Activated CD8-positive, alpha-beta memory T cell treated with anti-CD3 and anti-CD28 coated beads for 36 hours (primary cell): ENCODE measurements around the gene KPTN. TPM values are rescaled to one million over a fixed set of nuclear protein-coding genes. Genes with fewer than 3 reads are reported as not detected.

Source experiments
- CTCF ChIA-PET: fragments of 350-600 bp; sonication (Branson Sonifier 250); formaldehyde crosslinking; loops from one replicate; lab custom pipeline; 2021; ENCODE audit warnings: antibody characterized with exemption; lab: Charles Lee
- POLR2A ChIA-PET: fragments of 350-600 bp; sonication (Branson Sonifier 250); formaldehyde crosslinking; loops from one replicate; lab custom pipeline; 2021; ENCODE audit warnings: antibody characterized with exemption; lab: Charles Lee
- total RNA-seq, 2 experiments: library from RNA; stranded (reverse); gene quantifications; one replicate each; pipeline ENCODE4 v1.2.3, GENCODE V29; 2021

The KPTN gene
- total RNA-seq, 2 experiments from 2014 or later = 9.5 to 10.4 TPM

GRCh38 chr19:47450478-47450877, 33.5 kb downstream of the KPTN start:
- CTCF ChIA-PET = interaction anchor here (0.6 to 0.7 kb wide), 2 partner anchors 17 to 257 kb away, joined by 3 to 5 read pairs; no protein-coding TSS in a partner anchor
- POLR2A ChIA-PET = no interaction called here

- POLR2A ChIA-PET = no interaction called here
- CTCF ChIA-PET = interaction anchor here (1.2 kb wide), 1 partner anchor 135 kb away, joined by 3 read pairs; no protein-coding TSS in a partner anchor
Observed at GRCh38 chr19:47448360-47448727, 35.7 kb downstream of the KPTN start.

GRCh38 chr19:47447470-47448359, 36.3 kb downstream of the KPTN start:
- ChIA-PET POLR2A (no interaction called here), CTCF (interaction anchor here (0.6 to 2.0 kb wide), 4 partner anchors 11 to 136 kb away, joined by 3 to 16 read pairs (median 4); no protein-coding TSS in a partner anchor)

- ChIA-PET CTCF (interaction anchor here (0.6 to 2.0 kb wide), 4 partner anchors 10 to 515 kb away, joined by 3 to 16 read pairs (median 4); no protein-coding TSS in a partner anchor), POLR2A (interaction anchor here (0.5 kb wide), 1 partner anchor 98 kb away, joined by 4 read pairs; the partner anchor contains the start of gene DHX34)
Observed at GRCh38 chr19:47446534-47447469, 37.2 kb downstream of the KPTN start.

GRCh38 chr19:47445937-47446402, 38.0 kb downstream of the KPTN start:
- POLR2A ChIA-PET = interaction anchor here (0.6 kb wide), 1 partner anchor 115 kb away, joined by 6 read pairs; no protein-coding TSS in a partner anchor
- CTCF ChIA-PET = interaction anchor here (0.6 to 2.0 kb wide), 3 partner anchors 9 to 515 kb away, joined by 3 to 16 read pairs (median 5); no protein-coding TSS in a partner anchor

GRCh38 chr19:47445527-47445926, 38.5 kb downstream of the KPTN start:
- CTCF ChIA-PET = interaction anchor here (1.0 kb wide), 1 partner anchor 9 kb away, joined by 3 read pairs; no protein-coding TSS in a partner anchor

GRCh38 chr19:47444388-47444821, 39.6 kb downstream of the KPTN start:
- ChIA-PET CTCF (interaction anchor here (0.6 to 1.0 kb wide), 2 partner anchors 8 to 1226 kb away, joined by 3 read pairs; no protein-coding TSS in a partner anchor), POLR2A (no interaction called here)

More at GRCh38 chr19:47445527-47445926, 38.5 kb downstream of the KPTN start:
- POLR2A ChIA-PET = interaction anchor here (0.6 kb wide), 1 partner anchor 115 kb away, joined by 6 read pairs; no protein-coding TSS in a partner anchor

GRCh38 chr19:47443331-47443730, 40.7 kb downstream of the KPTN start:
- POLR2A ChIA-PET = no interaction called here
- CTCF ChIA-PET = interaction anchor here (1.5 kb wide), 1 partner anchor 269 kb away, joined by 4 read pairs; no protein-coding TSS in a partner anchor

- POLR2A ChIA-PET = no interaction called here
- CTCF ChIA-PET = interaction anchor here (0.9 to 7.3 kb wide), 5 partner anchors 11 to 268 kb away, joined by 3 to 70 read pairs (median 4); partner anchors contain the start of gene NAPA
Observed at GRCh38 chr19:47438793-47439220, 45.2 kb downstream of the KPTN start.

- ChIA-PET POLR2A (no interaction called here), CTCF (interaction anchor here (1.0 to 7.3 kb wide), 6 partner anchors 9 to 279 kb away, joined by 3 to 70 read pairs (median 12); partner anchors contain the start of genes KPTN and NAPA)
Observed at GRCh38 chr19:47437500-47437899, 46.5 kb downstream of the KPTN start.

- ChIA-PET POLR2A (interaction anchor here (0.5 kb wide), 1 partner anchor 273 kb away, joined by 5 read pairs; no protein-coding TSS in a partner anchor), CTCF (interaction anchor here (0.5 to 7.3 kb wide), 33 partner anchors 8 to 311 kb away, joined by 3 to 70 read pairs (median 3); partner anchors contain the start of genes EHD2, KPTN and NAPA)
Observed at GRCh38 chr19:47436712-47437401, 47.2 kb downstream of the KPTN start.

GRCh38 chr19:47435883-47436417, 48.1 kb downstream of the KPTN start:
- POLR2A ChIA-PET = no interaction called here
- CTCF ChIA-PET = interaction anchor here (0.6 to 7.3 kb wide), 21 partner anchors 8 to 784 kb away, joined by 3 to 70 read pairs (median 5); partner anchors contain the start of genes EHD2, KPTN and NAPA

GRCh38 chr19:47435196-47435595, 48.8 kb downstream of the KPTN start:
- POLR2A ChIA-PET = interaction anchor here (1.3 kb wide), 1 partner anchor 165 kb away, joined by 4 read pairs; no protein-coding TSS in a partner anchor
- CTCF ChIA-PET = interaction anchor here (0.7 to 7.3 kb wide), 12 partner anchors 9 to 278 kb away, joined by 3 to 70 read pairs (median 7); partner anchors contain the start of genes EHD2 and KPTN

- POLR2A ChIA-PET = no interaction called here
- CTCF ChIA-PET = interaction anchor here (0.9 to 7.3 kb wide), 5 partner anchors 50 to 279 kb away, joined by 6 to 70 read pairs (median 13); partner anchors contain the start of genes EHD2 and KPTN
Observed at GRCh38 chr19:47434088-47434487, 49.9 kb downstream of the KPTN start.

GRCh38 chr19:47433121-47433520, 50.9 kb downstream of the KPTN start:
- POLR2A ChIA-PET = no interaction called here
- CTCF ChIA-PET = interaction anchor here (0.6 to 7.3 kb wide), 8 partner anchors 14 to 280 kb away, joined by 3 to 70 read pairs (median 4); partner anchors contain the start of gene EHD2

- POLR2A ChIA-PET = interaction anchor here (0.6 kb wide), 1 partner anchor 82 kb away, joined by 3 read pairs; no protein-coding TSS in a partner anchor
Observed at GRCh38 chr19:47432499-47432898, 51.5 kb downstream of the KPTN start.

More at GRCh38 chr19:47432499-47432898, 51.5 kb downstream of the KPTN start:
- CTCF ChIA-PET = interaction anchor here (0.8 to 7.3 kb wide), 6 partner anchors 14 to 281 kb away, joined by 3 to 70 read pairs (median 9); partner anchors contain the start of gene EHD2
